Stomach (tissue), 4 donors: Measurements from ENCODE around the gene TSC22D4.

ENCODE experiments used
- CTCF ChIP-seq, 7 experiments: fragments of 450-650 bp in 4 of 7; fragments of 200-600 bp in 3 of 7; sonication (generic) in 3 of 7; IDR thresholded peaks; one replicate each; pipeline ENCODE4 v1.5.1; 2016 to 2019; ENCODE audit warnings: antibody characterized with exemption in 7 of 7, control low read depth in 2 of 7, mild to moderate bottlenecking in 1 of 7
- POLR2AphosphoS5 ChIP-seq, 3 donors: sonication (generic); formaldehyde crosslinking; IDR thresholded peaks; one replicate each; pipeline ENCODE4 v1.6.1; 2016; ENCODE audit warnings: antibody characterized with exemption in 3 of 3

DNA sequence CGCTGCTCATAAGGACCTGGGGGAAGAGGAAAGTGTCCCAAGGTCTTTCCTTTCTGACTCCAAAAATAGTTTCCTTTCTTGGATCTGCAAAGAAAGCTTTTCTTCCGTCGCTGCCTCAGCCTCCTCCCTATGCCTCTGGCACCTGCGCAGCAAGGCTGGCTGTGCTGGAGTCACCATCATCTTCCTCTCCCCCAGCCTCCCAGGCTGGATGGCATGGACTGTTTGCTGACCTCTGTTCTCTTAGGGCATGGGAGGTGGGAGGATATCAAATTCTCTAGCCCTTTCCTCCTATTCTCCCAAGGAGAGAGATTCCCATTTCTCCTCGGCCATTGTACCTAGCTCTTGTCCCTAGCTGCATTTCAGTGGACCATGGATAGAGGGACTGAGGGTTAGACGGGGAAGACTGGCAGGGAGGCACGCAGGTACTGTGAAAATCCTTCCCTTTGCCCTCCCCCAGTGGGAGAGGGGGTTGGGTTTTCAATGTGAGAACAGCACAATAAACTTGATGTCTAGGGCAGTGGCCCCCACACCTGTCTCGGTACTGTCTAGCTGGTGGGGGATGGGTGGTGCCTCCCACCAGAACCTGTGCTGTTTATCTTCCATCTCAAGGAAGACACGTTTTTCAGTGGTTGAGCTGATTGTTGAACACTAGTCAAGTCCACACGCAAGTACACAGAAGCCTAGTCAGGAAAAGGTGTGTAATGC is 45.3 kb downstream of the TSC22D4 start:
- TF ChIP-seq CTCF (IDR thresholded peaks at IDR 0.05) = no peak
- no peak for TF ChIP-seq POLR2AphosphoS5 (IDR thresholded peaks at IDR 0.05)
